ENCODE data around the gene ARL15. TPM values are rescaled to one million over a fixed set of nuclear protein-coding genes. Genes with fewer than 3 reads are reported as not detected.

Gene ARL15
- total and polyA plus RNA-seq, 2 of the 4 experiments (the other 2 are of a cell fraction): 7.3 to 19.2 TPM

GRCh38 chr5:54263447-54263846 is 46.9 kb downstream of the ARL15 start:
- DNase-seq (no peak), ATAC-seq (ENCODE audit: low read depth) (no peak)
- in situ Hi-C loops (cut with MboI; ENCODE audit: low sequenced_read_pairs) (no loop called here), dilution Hi-C loops (cut with HindIII; ENCODE audit: low sequenced_read_pairs, unreplicated experiment) (no loop called here), intact Hi-C loops (cut with micrococcal nuclease) (no loop called here)
- H4K8ac ChIP-seq (ENCODE audit: low read depth in 2 of 2, low read length in 2 of 2): no peak overlapping the region
- H2BK20ac ChIP-seq (ENCODE audit: low read depth, low read length): no peak overlapping the region
- H3K9me3 ChIP-seq (ENCODE audit: control insufficient read depth, insufficient read depth, low read length): no peaks in the 10 kb centered on the region
- ChIA-PET POLR2A (ENCODE audit: unreplicated experiment) (no interaction called here), CTCF (no interaction called here)
- H3K79me1 ChIP-seq (ENCODE audit: low read depth in 1 of 2, low read length in 2 of 2): peaks cover 8 to 12% of the 10 kb centered on the region in 2 experiments
- no TSS peak for BruUV-seq (replicated peaks)
- H2BK15ac ChIP-seq (ENCODE audit: low read depth, low read length): no peak overlapping the region
- peaks cover 5% of the 10 kb centered on the region; the same call in 1 of the 2 replicates for H3K4me1 ChIP-seq (ENCODE audit: control insufficient read depth, insufficient read depth, low read length)
- no peaks in the 10 kb centered on the region for H3K27me3 ChIP-seq (ENCODE audit: control insufficient read depth, insufficient read depth, low read length)
- H2AFZ ChIP-seq (replicated peaks; ENCODE audit: low read length, poor library complexity): no peak overlapping the region
- H3K56ac ChIP-seq (ENCODE audit: extremely low read depth, insufficient read depth, low read length): no peak overlapping the region
- no peak overlapping the region for H2AK9ac ChIP-seq (replicated peaks; ENCODE audit: low read depth, low read length, poor library complexity)
- H3K18ac ChIP-seq (ENCODE audit: low read depth, low read length): no peak overlapping the region
- no peak overlapping the region for H2BK120ac ChIP-seq (ENCODE audit: low read depth, low read length)
- no peak overlapping the region for H3K4me3 ChIP-seq (ENCODE audit: insufficient read depth, low read depth, low read length)
- H3K4ac ChIP-seq (ENCODE audit: low read depth, low read length): no peak overlapping the region
- no peak overlapping the region for H2AK5ac ChIP-seq (ENCODE audit: low read depth, low read length)
- no peak overlapping the region for H3K4me2 ChIP-seq (ENCODE audit: low read depth, low read length)
- H3K9ac ChIP-seq (ENCODE audit: low read depth, low read length): no peak overlapping the region
- no peak overlapping the region for H4K5ac ChIP-seq (ENCODE audit: low read depth, low read length)
- no peak overlapping the region for H2BK5ac ChIP-seq (ENCODE audit: low read depth, low read length, poor library complexity, severe bottlenecking)
- H3K14ac ChIP-seq (replicated peaks; ENCODE audit: low read depth, low read length): no peak overlapping the region
- H3K27ac ChIP-seq (ENCODE audit: insufficient read depth, low read length): no peak overlapping the region
- H4K91ac ChIP-seq (ENCODE audit: insufficient read depth, low read depth, low read length): no peak overlapping the region
- H3K23ac ChIP-seq (ENCODE audit: low read depth, low read length): no peak overlapping the region
- no CpG with 5 or more reads among the region's 1 CpG for WGBS, 2 experiments (ENCODE audit: extremely low coverage in 2 of 2, insufficient read length in 1 of 2)
- H3K9me1 ChIP-seq (ENCODE audit: insufficient read depth, low read length): 0 out of 2 replicates have a peak, but pooled peaks cover 2% of the 10 kb centered on the region
- peaks cover 2% of the 10 kb centered on the region; the same call in 1 of the 2 replicates for H4K20me1 ChIP-seq (ENCODE audit: insufficient read depth, low read length)
- no peaks in the 10 kb centered on the region for H3K36me3 ChIP-seq (ENCODE audit: control insufficient read depth, insufficient read depth, low read length)
- TF ChIP-seq RFX5 (IDR thresholded peaks at IDR 0.05; ENCODE audit: low read depth, low read length): no peak
- no peak for TF ChIP-seq CEBPB (IDR thresholded peaks at IDR 0.05; ENCODE audit: low read depth, low read length)
- TF ChIP-seq, protein P1, sequence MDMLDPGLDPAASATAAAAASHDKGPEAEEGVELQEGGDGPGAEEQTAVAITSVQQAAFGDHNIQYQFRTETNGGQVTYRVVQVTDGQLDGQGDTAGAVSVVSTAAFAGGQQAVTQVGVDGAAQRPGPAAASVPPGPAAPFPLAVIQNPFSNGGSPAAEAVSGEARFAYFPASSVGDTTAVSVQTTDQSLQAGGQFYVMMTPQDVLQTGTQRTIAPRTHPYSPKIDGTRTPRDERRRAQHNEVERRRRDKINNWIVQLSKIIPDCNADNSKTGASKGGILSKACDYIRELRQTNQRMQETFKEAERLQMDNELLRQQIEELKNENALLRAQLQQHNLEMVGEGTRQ (IDR thresholded peaks at IDR 0.05; ENCODE audit: low read depth, low read length): no peak
- no peak for TF ChIP-seq MAZ (IDR thresholded peaks at IDR 0.05; ENCODE audit: borderline replicate concordance, low read depth, low read length)
- TF ChIP-seq RCOR1 (IDR thresholded peaks at IDR 0.05; ENCODE audit: insufficient replicate concordance, low read length): no peak
- TF ChIP-seq CTCF (conservative IDR thresholded peaks at IDR 0.05; ENCODE audit: low read depth, low read length): no peak
- TF ChIP-seq, protein P2, sequence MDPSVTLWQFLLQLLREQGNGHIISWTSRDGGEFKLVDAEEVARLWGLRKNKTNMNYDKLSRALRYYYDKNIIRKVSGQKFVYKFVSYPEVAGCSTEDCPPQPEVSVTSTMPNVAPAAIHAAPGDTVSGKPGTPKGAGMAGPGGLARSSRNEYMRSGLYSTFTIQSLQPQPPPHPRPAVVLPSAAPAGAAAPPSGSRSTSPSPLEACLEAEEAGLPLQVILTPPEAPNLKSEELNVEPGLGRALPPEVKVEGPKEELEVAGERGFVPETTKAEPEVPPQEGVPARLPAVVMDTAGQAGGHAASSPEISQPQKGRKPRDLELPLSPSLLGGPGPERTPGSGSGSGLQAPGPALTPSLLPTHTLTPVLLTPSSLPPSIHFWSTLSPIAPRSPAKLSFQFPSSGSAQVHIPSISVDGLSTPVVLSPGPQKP (IDR thresholded peaks at IDR 0.05; ENCODE audit: borderline replicate concordance, low read depth, low read length): no peak
- TF ChIP-seq FOS (IDR thresholded peaks at IDR 0.05; ENCODE audit: low read depth, low read length): no peak
- no peak for TF ChIP-seq RAD21 (IDR thresholded peaks at IDR 0.05; ENCODE audit: low read length)
- TF ChIP-seq BHLHE40 (IDR thresholded peaks at IDR 0.05; ENCODE audit: low read depth, low read length): no peak
